Keratinocyte (primary cell): ENCODE data around the gene TPBG. TPM values are rescaled to one million over a fixed set of nuclear protein-coding genes. Genes with fewer than 3 reads are reported as not detected.

Source experiments
- DNase-seq: peaks from one replicate; pipeline ENCODE4 v3.0.0-alpha.2; 2011; ENCODE audit warnings: low read depth, missing footprints, low spot score
- FAIRE-seq: peaks from 2 replicates; lab custom pipeline; 2011; peaks lifted over from hg19 to GRCh38; lab: Jason Lieb, UNC
- H2AFZ ChIP-seq: 2 replicates; pipeline ENCODE4 v1.6.0; 2012; ENCODE audit warnings: low read length, control low read depth, inconsistent platforms; ENCODE audit not compliant: control insufficient read depth
- H3K27ac ChIP-seq: 2 replicates; pipeline ENCODE4 v1.5.1; 2011; ENCODE audit warnings: low read length; ENCODE audit not compliant: control insufficient read depth, insufficient read depth
- H3K27me3 ChIP-seq: 3 replicates; pipeline ENCODE4 v1.6.0; 2011; ENCODE audit warnings: low read length; ENCODE audit not compliant: control insufficient read depth, insufficient read depth; ENCODE audit errors: extremely low read depth
- H3K36me3 ChIP-seq, 2 experiments: 2 replicates in 1 of 2; 3 replicates in 1 of 2; pipeline ENCODE4 v1.5.1; 2011; ENCODE audit warnings: low read length in 2 of 2, mild to moderate bottlenecking in 1 of 2; ENCODE audit not compliant: control insufficient read depth in 2 of 2, insufficient read depth in 2 of 2; ENCODE audit errors: extremely low read depth in 1 of 2
- H3K4me1 ChIP-seq: 3 replicates; pipeline ENCODE4 v1.5.1; 2011; ENCODE audit warnings: low read length; ENCODE audit not compliant: control insufficient read depth, insufficient read depth; ENCODE audit errors: extremely low read depth
- H3K4me2 ChIP-seq: 3 replicates; pipeline ENCODE4 v1.6.0; 2011; ENCODE audit warnings: low read depth, low read length; ENCODE audit not compliant: control insufficient read depth, insufficient read depth; ENCODE audit errors: extremely low read depth
- H3K4me3 ChIP-seq, 3 experiments: fragments of 200-600 bp in 1 of 3; sonication (generic) in 1 of 3; 2 replicates in 2 of 3; 3 replicates in 1 of 3; pipeline ENCODE4 v1.5.1; 2011 to 2016; ENCODE audit warnings: low read length in 3 of 3, mild to moderate bottlenecking in 3 of 3, control low read depth in 2 of 3, inconsistent platforms in 1 of 3, low read depth in 1 of 3, mixed read lengths in 1 of 3, mixed run types in 1 of 3, moderate library complexity in 1 of 3; ENCODE audit not compliant: control insufficient read depth in 2 of 3, insufficient read depth in 2 of 3; ENCODE audit errors: extremely low read depth in 1 of 3
- H3K79me2 ChIP-seq: 2 replicates; pipeline ENCODE4 v1.6.0; 2012; ENCODE audit warnings: low read length; ENCODE audit not compliant: control insufficient read depth, insufficient read depth
- H3K9ac ChIP-seq: 3 replicates; pipeline ENCODE4 v1.6.0; 2011; ENCODE audit warnings: low read length; ENCODE audit not compliant: control insufficient read depth, insufficient read depth; ENCODE audit errors: extremely low read depth
- H3K9me1 ChIP-seq: 3 replicates; pipeline ENCODE4 v1.6.0; 2011; ENCODE audit warnings: low read length; ENCODE audit not compliant: control insufficient read depth, insufficient read depth; ENCODE audit errors: extremely low read depth
- H3K9me3 ChIP-seq: 2 replicates; pipeline ENCODE4 v1.5.1; 2012; ENCODE audit warnings: low read depth, low read length; ENCODE audit not compliant: control insufficient read depth
- H4K20me1 ChIP-seq: 3 replicates; pipeline ENCODE4 v1.6.0; 2011; ENCODE audit warnings: low read length; ENCODE audit not compliant: control insufficient read depth, insufficient read depth; ENCODE audit errors: extremely low read depth
- CTCF ChIP-seq, 3 experiments: IDR thresholded peaks in 1 of 3; conservative IDR thresholded peaks in 1 of 3; optimal IDR thresholded peaks in 1 of 3; 2 replicates in 2 of 3; 3 replicates in 1 of 3; pipeline versions ENCODE3 to v1.5.1; 2011; ENCODE audit warnings: low read length in 3 of 3, mild to moderate bottlenecking in 3 of 3, moderate library complexity in 2 of 3, control low read depth in 1 of 3, inconsistent platforms in 1 of 3; ENCODE audit not compliant: insufficient read depth in 2 of 3; ENCODE audit errors: extremely low read depth in 1 of 3
- EZH2 ChIP-seq: IDR thresholded peaks from one replicate; pipeline ENCODE4 v1.6.1; 2012; ENCODE audit warnings: inconsistent platforms, mild to moderate bottlenecking, low read length, moderate library complexity
- dilution Hi-C: fragments of 300-500 bp; cut with MboI; formaldehyde crosslinking; loops from one replicate; pipeline ENCODE4 v1.7.0; 2020; ENCODE audit warnings: low sequenced_read_pairs; ENCODE audit not compliant: extremely low pct_ligation_motif_present
- polyA plus RNA-seq, 5 experiments: library from polyadenylated mRNA; depleted of rRNA in 3 of 5; stranded (reverse) in 3 of 5; stranded (forward) in 1 of 5; unstranded in 1 of 5; fragments of >200 nt; gene quantifications; 1 replicate in 1 of 5; 2 replicates in 3 of 5; 3 replicates in 1 of 5; pipeline versions ENCODE4 v1.2.1 to v1.2.3, GENCODE V29; 2011 to 2012; ENCODE audit warnings: missing spikeins in 2 of 5, low read depth in 1 of 5, low replicate concordance in 1 of 5

Gene TPBG
- polyA plus RNA-seq, 1 donor (not counting 4 experiments of a cell fraction or from before 2014, with no cell fraction given), result 81.8 TPM

GRCh38 chr6:82331031-82331773 lies 32.4 kb upstream of the TPBG start:
- Histone ChIP-seq H3K9me3 (no peaks in the 10 kb centered on the region), H3K4me1 (peaks cover 12% of the 10 kb centered on the region), H3K27me3 (no peaks in the 10 kb centered on the region), H3K79me2 (no peaks in the 10 kb centered on the region), H3K9ac (no peak overlapping the region), H3K4me3 (peak overlapping the region in 1 of 3 experiments; percentile 44), H3K27ac (peak overlapping the region; percentile 29), H3K4me2 (peak overlapping the region; percentile 63), H3K9me1 (no peaks in the 10 kb centered on the region), H4K20me1 (no peaks in the 10 kb centered on the region), H3K36me3 (no peaks in the 10 kb centered on the region), H2AFZ (peak overlapping the region; percentile 84)
- DNase-seq (peak; percentile 38), FAIRE-seq (peak; percentile 94)
- TF ChIP-seq CTCF (optimal IDR thresholded peaks at IDR 0.05 in 1 of 3, IDR thresholded peaks at IDR 0.05 in 1 of 3, conservative IDR thresholded peaks at IDR 0.05 in 1 of 3; ENCODE audit: extremely low read depth in 1 of 3, insufficient read depth in 2 of 3, low read length in 3 of 3) (peak in 2 of 3 experiments; percentile 39 to 60), EZH2 (no peak)
- dilution Hi-C loops, result no loop called here

GRCh38 chr6:82333781-82334180 lies 29.8 kb upstream of the TPBG start:
- H3K27me3 ChIP-seq, result no peaks in the 10 kb centered on the region
- no peaks in the 10 kb centered on the region for H3K36me3 ChIP-seq
- H3K9ac ChIP-seq, result no peak overlapping the region
- no peaks in the 10 kb centered on the region for H4K20me1 ChIP-seq
- dilution Hi-C loops, result no loop called here
- H3K9me3 ChIP-seq, result no peaks in the 10 kb centered on the region
- DNase-seq (no peak), FAIRE-seq (no peak)
- no peak overlapping the region for H3K4me2 ChIP-seq
- H3K4me3 ChIP-seq, result no peak overlapping the region
- H3K27ac ChIP-seq, result no peak overlapping the region
- no peak overlapping the region for H2AFZ ChIP-seq
- H3K4me1 ChIP-seq, result peaks cover 19% of the 10 kb centered on the region
- TF ChIP-seq CTCF (optimal IDR thresholded peaks at IDR 0.05 in 1 of 3, IDR thresholded peaks at IDR 0.05 in 1 of 3, conservative IDR thresholded peaks at IDR 0.05 in 1 of 3; ENCODE audit: extremely low read depth in 1 of 3, insufficient read depth in 2 of 3, low read length in 3 of 3), result no peak
- TF ChIP-seq EZH2, result no peak
- no peaks in the 10 kb centered on the region for H3K9me1 ChIP-seq
- no peaks in the 10 kb centered on the region for H3K79me2 ChIP-seq
